Superior temporal gyrus (tissue), 1 donor: Measurements from ENCODE around the gene SLC22A13.
"Not testable (repeated sequence)": the region's sequence is repeated elsewhere in the genome, so short reads cannot be mapped to it uniquely, and the experiment has no call there.

ENCODE experiments used
- DNase-seq: peaks from one replicate; pipeline ENCODE4 v3.0.0-alpha.2; 2016; ENCODE audit errors: extremely low spot score

SLC22A13 gene, protein sequence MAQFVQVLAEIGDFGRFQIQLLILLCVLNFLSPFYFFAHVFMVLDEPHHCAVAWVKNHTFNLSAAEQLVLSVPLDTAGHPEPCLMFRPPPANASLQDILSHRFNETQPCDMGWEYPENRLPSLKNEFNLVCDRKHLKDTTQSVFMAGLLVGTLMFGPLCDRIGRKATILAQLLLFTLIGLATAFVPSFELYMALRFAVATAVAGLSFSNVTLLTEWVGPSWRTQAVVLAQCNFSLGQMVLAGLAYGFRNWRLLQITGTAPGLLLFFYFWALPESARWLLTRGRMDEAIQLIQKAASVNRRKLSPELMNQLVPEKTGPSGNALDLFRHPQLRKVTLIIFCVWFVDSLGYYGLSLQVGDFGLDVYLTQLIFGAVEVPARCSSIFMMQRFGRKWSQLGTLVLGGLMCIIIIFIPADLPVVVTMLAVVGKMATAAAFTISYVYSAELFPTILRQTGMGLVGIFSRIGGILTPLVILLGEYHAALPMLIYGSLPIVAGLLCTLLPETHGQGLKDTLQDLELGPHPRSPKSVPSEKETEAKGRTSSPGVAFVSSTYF

DNA sequence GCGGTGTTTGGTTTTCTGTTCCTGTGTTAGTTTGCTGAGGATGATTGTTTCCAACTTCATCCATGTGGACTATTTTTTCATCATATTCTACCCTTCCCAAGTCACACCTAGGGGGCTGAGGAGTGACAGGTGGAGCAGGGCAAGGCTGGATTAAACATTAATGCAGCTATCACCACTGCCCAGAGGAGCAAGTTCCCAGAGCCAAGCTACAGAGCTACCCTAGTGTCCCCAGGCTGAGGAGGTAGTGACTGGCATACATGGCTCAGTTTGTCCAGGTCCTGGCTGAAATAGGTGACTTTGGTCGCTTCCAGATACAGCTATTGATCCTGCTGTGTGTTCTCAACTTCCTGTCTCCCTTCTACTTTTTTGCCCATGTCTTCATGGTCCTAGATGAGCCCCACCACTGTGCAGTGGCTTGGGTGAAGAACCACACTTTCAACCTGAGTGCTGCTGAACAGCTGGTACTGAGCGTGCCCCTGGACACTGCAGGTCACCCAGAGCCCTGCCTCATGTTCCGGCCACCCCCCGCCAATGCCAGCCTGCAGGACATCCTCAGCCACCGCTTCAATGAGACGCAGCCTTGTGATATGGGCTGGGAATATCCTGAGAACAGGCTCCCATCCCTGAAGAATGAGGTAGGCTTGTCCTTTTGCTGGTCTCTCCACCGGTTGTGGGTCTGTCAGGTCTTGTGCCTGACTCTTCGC lies at the start of gene SLC22A13:
Gene SLC22A13, plus strand, starts transcription at position 209 of the 704 bp plus-strand sequence. Its CDS starts 49 bp downstream, at position 258.
- no peak for DNase-seq

DNA sequence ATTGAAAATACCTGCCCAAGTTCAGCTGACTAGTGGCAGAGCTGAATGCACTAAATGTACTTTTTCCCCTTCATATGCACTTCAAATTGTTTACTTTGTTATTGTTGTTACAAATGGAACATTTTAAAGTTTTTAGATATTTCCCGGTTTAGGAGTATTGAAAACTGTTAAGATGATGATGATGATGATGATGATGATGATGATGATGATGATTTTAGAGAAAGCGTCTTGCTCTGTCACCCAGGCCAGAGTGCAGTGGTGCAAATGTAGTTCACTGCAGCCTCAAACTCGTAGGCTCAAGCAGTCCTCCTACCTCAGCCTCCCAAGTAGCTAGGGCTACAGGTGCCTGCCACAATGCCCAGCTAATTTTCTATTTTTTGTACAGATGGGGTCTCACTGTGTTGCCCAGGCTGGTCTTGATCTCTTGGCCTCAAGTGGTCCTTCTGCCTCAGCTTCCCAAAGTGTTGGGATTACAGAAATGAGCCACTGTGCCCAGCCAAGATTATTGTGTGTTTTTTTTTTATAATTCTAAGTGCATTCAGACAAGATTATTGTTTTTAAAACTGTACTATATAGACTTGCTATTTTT lies 45.9 kb upstream of the SLC22A13 start:
- no peak for DNase-seq

DNA sequence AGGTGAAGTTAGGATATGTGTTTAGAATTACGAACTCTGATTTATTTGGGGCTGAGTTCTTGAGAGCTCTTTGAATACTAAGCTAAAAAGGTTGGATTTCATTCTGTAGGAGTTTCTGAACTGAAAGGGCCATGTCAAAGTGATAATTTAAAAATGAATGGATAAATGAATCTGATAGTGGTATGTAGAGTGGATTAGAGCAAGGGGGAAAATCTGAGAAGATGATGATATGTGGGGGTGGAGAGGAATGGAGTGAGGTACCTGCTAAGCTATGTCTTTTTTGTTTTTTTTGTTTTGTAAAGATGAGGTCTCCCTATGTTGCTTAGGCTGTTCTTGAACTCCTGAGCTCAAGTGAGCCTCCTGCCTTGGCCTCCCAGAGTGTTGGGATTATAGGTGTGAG lies 44.6 kb upstream of the SLC22A13 start:
- no peak for DNase-seq

DNA sequence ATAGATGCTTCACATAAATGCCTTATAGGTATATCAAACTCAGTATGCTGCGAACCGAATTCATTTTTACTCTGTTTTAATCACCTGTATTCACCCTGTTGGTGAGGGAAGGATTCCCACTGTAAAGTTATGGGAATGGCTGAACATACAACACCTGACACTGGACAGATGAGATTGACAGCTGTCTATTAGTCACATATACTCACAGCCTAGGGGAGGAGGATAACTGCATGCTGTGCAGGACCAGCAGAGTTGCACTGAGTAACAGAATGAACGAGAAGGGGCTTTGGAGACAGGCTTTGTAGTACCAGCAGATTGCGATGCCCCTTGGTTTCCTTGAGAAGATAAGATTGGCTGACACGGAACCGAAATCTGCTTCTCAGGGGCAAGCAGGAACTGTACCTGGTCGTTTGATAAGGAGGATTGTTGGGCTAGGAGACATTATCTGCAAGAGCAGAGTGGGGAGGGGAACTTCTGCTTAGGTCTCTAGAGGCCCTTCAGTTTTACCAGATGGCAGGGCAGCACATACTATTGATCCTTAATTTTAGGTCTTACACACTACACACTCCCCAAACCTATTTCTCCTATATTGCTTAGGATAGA lies 43.5 kb upstream of the SLC22A13 start:
- no peak for DNase-seq

DNA sequence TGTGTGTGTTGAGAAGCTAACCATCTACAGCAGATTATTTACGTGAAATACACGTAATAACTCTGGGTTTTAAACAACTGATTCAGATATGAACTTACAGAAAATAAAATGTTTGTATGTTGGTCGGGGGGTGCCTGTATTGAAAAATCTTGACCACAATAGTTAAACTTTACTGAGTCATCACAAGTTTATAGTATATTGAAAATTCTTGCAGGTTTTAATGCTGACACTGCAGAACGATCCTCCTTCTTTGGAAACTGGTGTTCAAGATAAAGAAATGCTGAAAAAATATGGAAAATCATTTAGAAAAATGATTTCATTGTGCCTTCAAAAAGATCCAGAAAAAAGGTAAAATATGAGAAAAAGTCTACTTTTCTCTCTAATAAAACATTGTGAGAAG lies 41.3 kb upstream of the SLC22A13 start:
- DNase-seq, result no peak

DNA sequence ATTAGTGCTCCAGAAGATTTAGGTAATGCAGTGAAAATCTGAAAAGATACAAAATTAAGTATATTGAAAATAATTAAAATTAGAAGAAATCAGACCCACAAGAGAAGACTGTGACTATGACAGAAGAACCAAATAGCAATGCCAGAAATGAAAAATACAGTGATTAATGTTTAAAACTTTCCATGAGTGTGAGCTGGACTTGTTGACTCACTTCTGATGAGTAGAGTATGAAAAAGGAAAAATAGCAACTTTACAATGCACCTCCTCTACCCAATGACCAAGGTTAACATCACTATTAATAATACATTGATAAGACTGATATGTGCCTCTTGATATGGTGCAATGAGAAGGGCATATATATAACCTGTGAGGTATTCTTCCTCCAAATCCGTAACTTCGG lies 39.3 kb upstream of the SLC22A13 start:
- no peak for DNase-seq

DNA sequence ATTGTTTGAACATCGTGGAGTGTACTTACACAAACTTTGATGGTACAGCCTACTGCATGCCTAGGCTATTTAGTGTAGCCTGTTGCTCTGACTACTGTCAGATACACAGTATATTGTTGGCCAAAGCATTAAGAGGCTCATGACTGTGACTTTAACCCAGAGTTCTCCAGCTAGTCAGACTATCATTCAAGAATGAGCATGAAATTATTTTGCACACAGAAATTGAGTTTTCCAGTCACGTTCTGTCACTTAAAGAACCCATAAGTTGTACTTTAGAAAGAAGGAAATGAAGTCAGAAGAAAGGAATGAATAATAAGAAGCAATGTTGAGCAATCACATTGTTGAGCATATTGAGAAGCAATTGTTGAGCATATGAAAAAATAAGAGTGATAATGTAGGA lies 37.6 kb upstream of the SLC22A13 start:
- no peak for DNase-seq

DNA sequence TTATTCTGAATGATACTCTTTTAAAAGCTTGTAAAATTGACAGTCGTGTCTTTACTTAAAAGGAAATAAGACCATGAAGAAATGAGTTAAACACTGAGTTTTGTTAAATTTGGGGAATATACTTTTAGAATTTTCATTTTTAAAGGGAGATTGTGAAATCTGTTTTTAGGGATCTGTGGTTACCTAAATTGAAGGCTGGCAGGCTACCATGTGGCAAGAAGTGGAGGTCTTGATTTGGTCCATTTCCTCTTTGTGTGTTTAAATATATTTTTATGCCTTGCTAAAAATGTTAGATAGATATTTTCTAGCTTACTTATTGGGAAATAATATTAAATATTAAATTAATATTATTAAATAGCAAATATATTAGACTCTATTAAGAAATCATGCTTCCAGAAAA lies 36.6 kb upstream of the SLC22A13 start:
- DNase-seq, result no peak

DNA sequence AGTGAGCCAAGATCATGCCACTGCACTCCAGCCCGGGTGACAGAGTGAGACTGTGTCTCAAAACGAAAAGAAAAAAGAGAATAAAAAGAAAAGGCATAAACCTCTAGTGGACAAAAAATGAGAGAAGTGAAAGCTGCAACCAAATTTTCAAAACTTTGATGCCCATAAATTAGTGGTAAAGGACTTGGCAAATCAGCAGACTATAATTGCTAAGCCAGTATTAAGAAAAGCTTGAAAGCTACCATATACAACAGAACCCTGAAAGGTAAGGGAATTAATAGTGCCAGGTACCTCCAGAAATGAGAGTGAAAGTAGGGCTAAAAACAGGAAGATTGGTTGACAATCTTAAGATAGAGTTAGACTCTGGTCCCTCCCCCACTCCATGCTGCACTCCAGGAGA lies 32.9 kb upstream of the SLC22A13 start:
- DNase-seq, result no peak

DNA sequence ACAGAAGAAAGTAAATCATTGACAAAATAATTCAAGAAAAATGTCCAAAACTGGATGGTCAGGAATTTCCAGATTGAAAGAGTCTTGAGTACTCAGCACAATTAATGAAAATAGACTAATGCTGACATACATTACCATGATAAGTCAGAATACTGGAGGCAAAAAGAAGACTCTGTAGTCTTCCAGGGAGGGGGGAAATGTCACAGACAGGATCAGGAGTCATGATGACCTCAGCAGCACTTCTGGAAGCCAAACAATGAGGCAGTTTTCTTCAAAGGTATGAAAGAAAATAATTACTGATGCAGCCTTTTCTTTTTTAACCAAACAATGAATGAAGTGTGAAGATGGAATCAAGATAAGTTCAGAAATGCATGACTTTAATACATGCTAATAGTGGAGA lies 30.1 kb upstream of the SLC22A13 start:
- no peak for DNase-seq

DNA sequence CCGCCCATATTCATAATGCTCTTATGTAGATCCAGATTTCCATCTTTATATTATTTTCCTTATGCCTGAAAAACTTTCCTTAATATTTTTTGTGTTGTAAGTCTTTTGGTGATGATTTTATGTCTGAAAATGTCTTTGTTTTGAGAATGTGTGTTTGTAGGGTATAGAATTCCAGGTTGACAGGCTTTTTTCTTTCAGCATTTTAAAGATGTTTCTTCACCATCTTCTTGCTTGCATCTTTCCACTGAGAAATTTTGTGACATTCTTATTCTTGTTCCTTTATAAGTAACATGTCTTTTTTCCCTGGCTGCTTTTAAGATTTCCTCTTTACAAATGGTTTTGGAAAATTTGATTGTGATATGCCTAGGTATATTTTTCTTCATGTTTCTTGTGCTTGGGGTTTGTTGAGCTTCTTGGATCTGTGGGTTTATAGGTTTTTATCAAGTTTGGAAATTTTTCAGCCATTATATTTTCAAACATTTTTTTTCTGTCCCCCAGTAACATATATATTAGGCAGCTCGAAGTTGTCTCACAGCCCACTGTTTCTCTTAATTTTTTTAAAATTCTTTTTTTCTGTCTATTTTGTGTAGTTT lies 27.1 kb upstream of the SLC22A13 start:
- no peak for DNase-seq

DNA sequence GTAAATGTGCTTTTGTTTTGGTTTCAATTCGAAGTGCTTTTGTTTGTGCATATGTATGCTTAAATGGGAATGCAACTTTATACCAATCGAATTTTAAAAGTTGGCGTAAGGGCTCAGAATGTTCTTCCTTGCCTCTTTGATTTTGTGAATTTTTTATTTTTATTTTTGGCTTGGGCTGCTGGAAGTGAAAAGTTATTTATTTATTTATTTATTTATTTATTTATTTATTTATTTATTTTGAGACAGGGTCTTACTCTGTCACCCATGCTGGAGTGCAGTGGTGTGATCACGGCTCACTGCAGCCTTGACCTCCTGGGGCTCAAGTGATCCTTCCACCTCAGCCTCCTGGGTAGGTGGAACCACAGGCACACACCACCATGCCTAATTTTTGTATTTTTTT lies 22.8 kb upstream of the SLC22A13 start:
- not testable (repeated sequence) for DNase-seq

DNA sequence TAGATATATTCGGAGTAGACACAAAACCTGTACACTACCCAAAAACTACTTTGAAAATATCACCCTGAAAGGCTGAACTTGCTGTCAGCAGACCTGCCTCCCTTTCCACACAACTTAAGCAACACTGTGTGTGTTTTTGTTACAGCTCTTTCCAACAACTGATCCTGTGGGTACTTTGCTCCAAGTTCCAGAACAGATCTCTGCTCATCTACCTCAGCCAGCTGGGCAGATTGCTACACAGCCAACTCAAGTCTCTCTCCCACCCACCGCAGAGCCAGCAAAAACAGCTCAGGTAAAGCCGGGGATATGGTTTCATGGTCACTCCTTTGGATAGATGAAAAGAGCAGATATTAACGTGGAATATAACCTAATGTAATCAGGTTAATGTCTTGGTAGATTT lies 19.7 kb upstream of the SLC22A13 start:
- no peak for DNase-seq

DNA sequence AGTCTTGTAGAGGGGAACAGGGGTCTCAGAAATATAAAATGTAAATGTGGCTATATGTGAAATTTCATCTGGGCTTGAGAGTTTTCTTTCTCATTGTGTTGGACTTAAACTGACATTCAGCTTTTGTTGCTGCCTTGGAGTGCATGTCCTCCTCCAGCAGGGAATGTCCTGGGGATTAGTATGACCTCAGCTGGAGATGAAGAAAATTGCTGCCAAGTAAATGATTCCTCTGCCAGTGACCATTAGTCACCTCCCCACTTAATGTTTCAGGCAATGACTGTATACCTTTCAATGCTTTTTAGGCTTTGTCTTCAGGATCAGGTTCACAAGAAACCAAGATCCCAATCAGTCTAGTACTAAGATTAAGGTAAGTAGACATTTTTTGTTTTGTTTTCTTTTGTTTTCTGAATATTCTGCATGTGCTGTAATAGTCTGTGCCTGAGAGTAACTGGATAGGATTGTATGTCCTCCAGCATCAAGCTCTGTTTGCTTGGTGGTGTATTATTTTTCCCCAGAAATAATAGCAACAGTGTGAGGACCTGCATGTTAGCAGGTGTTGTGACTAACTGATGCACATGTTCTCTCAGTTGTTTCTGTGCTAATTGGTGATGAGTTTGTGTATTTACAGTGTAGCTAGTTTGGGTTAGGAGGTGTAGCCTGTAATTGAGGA lies 18.1 kb upstream of the SLC22A13 start:
- DNase-seq, result no peak

DNA sequence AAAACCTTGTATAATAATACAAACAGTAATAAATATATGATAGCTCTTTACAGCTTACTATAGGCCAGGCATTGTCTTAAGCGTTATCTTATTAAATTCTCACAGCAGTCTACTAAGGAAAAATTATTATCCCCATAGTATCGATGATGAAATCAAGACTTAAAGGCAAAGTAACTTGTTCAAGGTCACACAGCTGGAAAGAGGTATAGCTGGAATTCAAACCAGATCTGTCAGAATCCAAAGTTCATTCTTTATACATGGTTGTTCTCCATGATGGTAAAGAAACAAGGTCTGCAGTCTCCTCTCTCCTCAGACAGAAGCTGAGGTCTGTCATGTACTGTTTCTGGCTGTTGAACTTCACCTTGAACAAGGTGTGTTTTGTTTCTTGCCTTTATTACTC lies 15.4 kb upstream of the SLC22A13 start:
- DNase-seq, result no peak

DNA sequence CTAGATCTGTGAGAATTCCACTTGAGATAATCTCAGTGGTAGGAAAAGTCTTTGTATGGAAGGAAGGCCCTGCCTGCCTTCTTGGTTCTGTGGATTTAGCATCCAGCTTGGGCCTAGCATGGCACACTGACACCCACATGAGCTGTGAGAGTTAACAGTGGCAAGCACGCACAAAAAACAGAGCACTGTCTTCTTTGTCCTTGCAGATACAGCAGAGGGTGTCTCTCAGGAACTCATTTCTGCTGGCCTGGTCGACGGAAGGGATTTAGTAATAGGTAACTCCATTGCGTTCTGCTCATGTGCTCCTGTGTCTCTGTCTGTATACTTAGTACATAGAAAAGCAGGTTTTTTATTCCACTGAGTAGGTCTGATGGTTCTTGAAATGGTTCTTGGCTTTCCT lies 14.4 kb upstream of the SLC22A13 start:
- no peak for DNase-seq

DNA sequence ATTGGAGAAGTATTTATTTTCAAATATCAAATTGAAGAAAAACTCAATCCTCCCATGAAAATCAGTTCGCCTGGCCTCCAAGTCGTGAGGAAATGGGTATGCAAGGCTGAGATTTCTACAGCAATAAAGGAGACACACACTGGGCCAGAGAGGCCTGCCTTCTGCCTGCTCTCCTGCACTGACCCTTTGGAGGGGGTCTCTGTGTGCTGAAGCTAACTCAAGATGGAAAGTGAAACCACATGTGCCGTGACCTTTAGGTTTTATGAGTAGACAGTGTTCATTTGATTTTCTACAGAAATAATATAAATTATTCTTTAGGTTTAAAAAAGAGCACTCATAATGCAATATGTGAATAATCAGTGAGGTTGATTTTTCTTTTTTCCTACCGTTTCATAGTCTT lies 11.9 kb upstream of the SLC22A13 start:
- no peak for DNase-seq

DNA sequence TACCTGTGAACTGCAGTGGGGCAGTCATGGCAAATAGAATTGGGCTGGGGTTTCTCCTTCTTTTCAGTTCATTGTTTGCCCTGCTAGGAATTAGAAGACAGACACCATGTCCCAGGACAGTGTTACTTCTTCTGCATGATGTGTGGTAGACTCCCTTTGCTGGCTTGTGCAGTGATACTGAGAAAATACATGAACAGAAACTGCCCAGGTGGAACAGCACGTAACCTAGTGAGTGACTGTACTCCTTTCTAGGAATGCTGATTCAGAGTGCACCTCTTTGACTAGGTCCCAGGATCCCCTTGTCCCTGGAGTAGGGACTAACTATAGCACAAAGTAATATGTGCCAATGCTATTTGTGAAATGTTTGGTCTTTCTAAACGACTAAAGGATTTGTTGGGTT lies 10.7 kb upstream of the SLC22A13 start:
- DNase-seq, result no peak

DNA sequence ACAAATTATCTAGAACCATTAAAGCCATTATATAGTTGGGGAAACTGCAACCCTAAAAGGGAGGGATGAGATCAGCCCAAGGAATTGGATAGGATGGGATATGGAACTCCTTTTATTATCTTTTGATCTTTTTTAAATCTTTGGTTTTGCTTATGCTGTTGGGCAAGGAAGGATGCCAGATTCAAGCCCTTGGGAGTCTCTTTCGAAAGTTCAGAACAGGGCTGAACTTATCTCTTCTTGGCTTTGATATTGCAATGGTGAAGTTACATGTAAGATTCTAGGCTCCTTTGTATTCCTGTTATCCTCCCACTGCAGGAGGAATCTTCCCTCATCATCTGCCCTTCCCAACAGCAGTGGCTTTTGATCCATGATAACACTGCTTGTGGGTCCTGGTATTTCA lies 10.0 kb upstream of the SLC22A13 start:
- DNase-seq, result no peak

DNA sequence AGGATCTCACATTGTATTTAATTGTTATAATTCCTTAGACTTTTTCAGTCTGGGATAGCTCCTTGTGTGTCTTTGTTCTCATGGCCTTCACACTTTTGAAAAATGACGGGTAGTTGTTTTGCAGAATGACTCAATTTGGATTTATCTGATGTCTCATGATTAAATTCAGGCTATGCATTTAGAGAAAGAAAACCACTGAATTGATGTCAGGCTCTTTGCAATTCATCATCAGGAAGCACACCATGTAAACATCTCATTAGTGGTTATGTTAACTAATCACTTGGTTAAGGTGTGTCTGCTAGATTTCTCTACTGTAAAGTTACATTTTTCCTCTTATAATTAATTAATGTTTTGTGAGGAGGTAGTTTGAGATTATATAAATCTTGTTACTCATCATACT lies 8.0 kb upstream of the SLC22A13 start:
- DNase-seq, result no peak

DNA sequence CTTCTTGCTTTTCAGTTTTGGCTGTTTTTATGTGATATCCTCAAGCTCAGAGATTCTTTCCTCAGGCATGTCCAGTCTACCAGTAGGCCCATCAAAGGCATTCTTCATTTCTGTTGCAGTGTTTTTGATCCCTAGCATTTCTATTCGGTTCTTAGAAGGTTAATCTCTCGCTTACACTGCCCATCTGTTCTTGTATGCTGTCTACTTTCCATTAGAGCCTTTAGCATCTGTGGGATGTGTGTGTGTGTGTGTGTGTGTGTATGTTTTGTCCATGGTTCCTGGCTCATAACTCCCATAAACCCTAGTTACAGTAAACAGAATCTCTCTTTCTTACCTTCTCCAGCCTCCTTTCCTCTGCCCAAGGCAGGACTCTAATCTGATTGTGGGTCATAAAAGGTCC lies 5.1 kb upstream of the SLC22A13 start:
- DNase-seq, result no peak
